Panc1 (cell line): ENCODE measurements around the gene ARHGEF7. TPM values are rescaled to one million over a fixed set of nuclear protein-coding genes. Genes with fewer than 3 reads are reported as not detected.

Source experiments
- ATAC-seq: fragments of 200-7000 bp; cut with Tn5 transposase; 2 replicates; pipeline ENCODE4 v1.9.1; 2020; ENCODE audit warnings: mild to moderate bottlenecking, moderate library complexity
- BruUV-seq: library from RNA; stranded (reverse); fragments of 400-500 nt; replicated peaks from 2 replicates; lab custom pipeline; 2021; lab: Mats Ljungman, UMichigan
- CTCF ChIA-PET: fragments of 300-600 bp; sonication (Branson Sonifier 250); formaldehyde crosslinking; loops from one replicate; lab custom pipeline; 2022; ENCODE audit warnings: antibody characterized with exemption; lab: Charles Lee
- POLR2A ChIA-PET: fragments of 300-600 bp; sonication (Branson Sonifier 250); formaldehyde crosslinking; loops from one replicate; lab custom pipeline; 2022; ENCODE audit warnings: antibody characterized with exemption; lab: Charles Lee
- DNase-seq: peaks from one replicate; pipeline ENCODE4 v3.0.0-alpha.2; 2010; ENCODE audit warnings: low read depth, low spot score
- H3K27ac ChIP-seq: 2 replicates; pipeline ENCODE4 v1.5.1; 2011; ENCODE audit warnings: mild to moderate bottlenecking, low read length, inconsistent platforms
- H3K27me3 ChIP-seq: fragments of 200-500 bp; sonication (Bioruptor generic); 2 replicates; pipeline ENCODE4 v1.6.0; 2014; ENCODE audit warnings: low read length, inconsistent platforms; ENCODE audit not compliant: control insufficient read depth, insufficient read depth
- H3K36me3 ChIP-seq: fragments of 200-500 bp; sonication (Bioruptor generic); 2 replicates; pipeline ENCODE4 v1.5.1; 2014; ENCODE audit warnings: inconsistent platforms, mild to moderate bottlenecking, low read length, moderate library complexity; ENCODE audit not compliant: control insufficient read depth, insufficient read depth
- H3K4me1 ChIP-seq: 2 replicates; pipeline ENCODE4 v1.5.1; 2011; ENCODE audit warnings: inconsistent platforms, mild to moderate bottlenecking, low read length, moderate library complexity; ENCODE audit not compliant: control insufficient read depth, insufficient read depth
- H3K4me3 ChIP-seq, 2 experiments: 2 replicates each; pipeline ENCODE4 v1.5.1; 2011 to 2012; ENCODE audit warnings: low read depth in 2 of 2, low read length in 2 of 2, mild to moderate bottlenecking in 2 of 2, inconsistent platforms in 1 of 2, moderate library complexity in 1 of 2
- H3K9me3 ChIP-seq: fragments of 200-500 bp; sonication (Bioruptor generic); 2 replicates; pipeline ENCODE4 v1.5.1; 2014; ENCODE audit warnings: low read depth, mild to moderate bottlenecking, inconsistent platforms, low read length, moderate library complexity; ENCODE audit not compliant: control insufficient read depth, insufficient read depth
- POLR2AphosphoS5 ChIP-seq: IDR thresholded peaks from 2 replicates; pipeline ENCODE4 v1.6.1; 2012; ENCODE audit warnings: mild to moderate bottlenecking, low read depth, low read length, moderate library complexity
- SIN3A ChIP-seq: IDR thresholded peaks from 2 replicates; pipeline ENCODE4 v1.6.1; 2012; ENCODE audit warnings: low read depth, mild to moderate bottlenecking, low read length, moderate library complexity, borderline replicate concordance; ENCODE audit not compliant: insufficient read depth
- TCF7L2 ChIP-seq: IDR thresholded peaks from 2 replicates; pipeline ENCODE4 v1.6.1; 2011; ENCODE audit warnings: mild to moderate bottlenecking, low read depth, low read length, inconsistent platforms
- in situ Hi-C: cut with HindIII; loops from 2 replicates; pipeline ENCODE4 v1.10.0; 2016; ENCODE audit warnings: low sequenced_read_pairs, low pct_unique_long_range_greater_than_20kb
- intact Hi-C: fragments of 100-400 bp; cut with micrococcal nuclease; formaldehyde crosslinking; loops from one replicate; pipeline ENCODE4 v1.10.0; 2022; ENCODE audit not compliant: unreplicated experiment
- total RNA-seq: library from RNA; stranded (reverse); gene quantifications from one replicate; pipeline ENCODE4 v1.2.1, GENCODE V29; 2021; ENCODE audit not compliant: unreplicated experiment
- TF ChIP-seq, protein P1 (sequence below), 2 experiments: IDR thresholded peaks; 2 replicates each; pipeline ENCODE4 v1.6.1; 2011 to 2012; ENCODE audit warnings: low read depth in 2 of 2, control low read depth in 1 of 2, low read length in 1 of 2, mild to moderate bottlenecking in 1 of 2, moderate library complexity in 1 of 2; ENCODE audit not compliant: insufficient read depth in 1 of 2
- TF ChIP-seq, protein P2 (sequence below): fragments of 450-650 bp; IDR thresholded peaks from 2 replicates; pipeline ENCODE4 v1.5.1; 2017; ENCODE audit warnings: mild to moderate bottlenecking

ARHGEF7 gene
- total RNA-seq, 1 experiment from 2014 or later = 36.4 TPM

- Histone ChIP-seq H3K27ac (no peak overlapping the region), H3K36me3 (no peaks in the 10 kb centered on the region), H3K4me1 (no peaks in the 10 kb centered on the region), H3K9me3 (no peaks in the 10 kb centered on the region), H3K4me3 (no peak overlapping the region), H3K27me3 (no peaks in the 10 kb centered on the region)
- TF ChIP-seq TCF7L2 = no peak
- TF ChIP-seq POLR2AphosphoS5 = no peak
- no peak for TF ChIP-seq SIN3A
- TF ChIP-seq, protein P1, sequence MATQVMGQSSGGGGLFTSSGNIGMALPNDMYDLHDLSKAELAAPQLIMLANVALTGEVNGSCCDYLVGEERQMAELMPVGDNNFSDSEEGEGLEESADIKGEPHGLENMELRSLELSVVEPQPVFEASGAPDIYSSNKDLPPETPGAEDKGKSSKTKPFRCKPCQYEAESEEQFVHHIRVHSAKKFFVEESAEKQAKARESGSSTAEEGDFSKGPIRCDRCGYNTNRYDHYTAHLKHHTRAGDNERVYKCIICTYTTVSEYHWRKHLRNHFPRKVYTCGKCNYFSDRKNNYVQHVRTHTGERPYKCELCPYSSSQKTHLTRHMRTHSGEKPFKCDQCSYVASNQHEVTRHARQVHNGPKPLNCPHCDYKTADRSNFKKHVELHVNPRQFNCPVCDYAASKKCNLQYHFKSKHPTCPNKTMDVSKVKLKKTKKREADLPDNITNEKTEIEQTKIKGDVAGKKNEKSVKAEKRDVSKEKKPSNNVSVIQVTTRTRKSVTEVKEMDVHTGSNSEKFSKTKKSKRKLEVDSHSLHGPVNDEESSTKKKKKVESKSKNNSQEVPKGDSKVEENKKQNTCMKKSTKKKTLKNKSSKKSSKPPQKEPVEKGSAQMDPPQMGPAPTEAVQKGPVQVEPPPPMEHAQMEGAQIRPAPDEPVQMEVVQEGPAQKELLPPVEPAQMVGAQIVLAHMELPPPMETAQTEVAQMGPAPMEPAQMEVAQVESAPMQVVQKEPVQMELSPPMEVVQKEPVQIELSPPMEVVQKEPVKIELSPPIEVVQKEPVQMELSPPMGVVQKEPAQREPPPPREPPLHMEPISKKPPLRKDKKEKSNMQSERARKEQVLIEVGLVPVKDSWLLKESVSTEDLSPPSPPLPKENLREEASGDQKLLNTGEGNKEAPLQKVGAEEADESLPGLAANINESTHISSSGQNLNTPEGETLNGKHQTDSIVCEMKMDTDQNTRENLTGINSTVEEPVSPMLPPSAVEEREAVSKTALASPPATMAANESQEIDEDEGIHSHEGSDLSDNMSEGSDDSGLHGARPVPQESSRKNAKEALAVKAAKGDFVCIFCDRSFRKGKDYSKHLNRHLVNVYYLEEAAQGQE (IDR thresholded peaks at IDR 0.05; ENCODE audit: insufficient read depth in 1 of 2, low read depth in 2 of 2, low read length in 1 of 2) = no peak
- TF ChIP-seq, protein P2, sequence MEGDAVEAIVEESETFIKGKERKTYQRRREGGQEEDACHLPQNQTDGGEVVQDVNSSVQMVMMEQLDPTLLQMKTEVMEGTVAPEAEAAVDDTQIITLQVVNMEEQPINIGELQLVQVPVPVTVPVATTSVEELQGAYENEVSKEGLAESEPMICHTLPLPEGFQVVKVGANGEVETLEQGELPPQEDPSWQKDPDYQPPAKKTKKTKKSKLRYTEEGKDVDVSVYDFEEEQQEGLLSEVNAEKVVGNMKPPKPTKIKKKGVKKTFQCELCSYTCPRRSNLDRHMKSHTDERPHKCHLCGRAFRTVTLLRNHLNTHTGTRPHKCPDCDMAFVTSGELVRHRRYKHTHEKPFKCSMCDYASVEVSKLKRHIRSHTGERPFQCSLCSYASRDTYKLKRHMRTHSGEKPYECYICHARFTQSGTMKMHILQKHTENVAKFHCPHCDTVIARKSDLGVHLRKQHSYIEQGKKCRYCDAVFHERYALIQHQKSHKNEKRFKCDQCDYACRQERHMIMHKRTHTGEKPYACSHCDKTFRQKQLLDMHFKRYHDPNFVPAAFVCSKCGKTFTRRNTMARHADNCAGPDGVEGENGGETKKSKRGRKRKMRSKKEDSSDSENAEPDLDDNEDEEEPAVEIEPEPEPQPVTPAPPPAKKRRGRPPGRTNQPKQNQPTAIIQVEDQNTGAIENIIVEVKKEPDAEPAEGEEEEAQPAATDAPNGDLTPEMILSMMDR = no peak
- DNase-seq (no peak), ATAC-seq (no peak)
- CTCF ChIA-PET = no interaction called here
- intact Hi-C loops (no loop called here), in situ Hi-C loops (no loop called here)
- POLR2A ChIA-PET = no interaction called here
- no TSS peak for BruUV-seq
Observed at GRCh38 chr13:111322001-111322915, 207.1 kb downstream of the ARHGEF7 start.

GRCh38 chr13:111322916-111323331, 207.8 kb downstream of the ARHGEF7 start:
- CTCF ChIA-PET = no interaction called here
- DNase-seq (no peak), ATAC-seq (no peak)
- BruUV-seq = no TSS peak
- Histone ChIP-seq H3K4me3 (no peak overlapping the region), H3K36me3 (no peaks in the 10 kb centered on the region), H3K9me3 (no peaks in the 10 kb centered on the region), H3K27ac (no peak overlapping the region), H3K27me3 (no peaks in the 10 kb centered on the region), H3K4me1 (no peaks in the 10 kb centered on the region)
- intact Hi-C loops (no loop called here), in situ Hi-C loops (no loop called here)
- POLR2A ChIA-PET = no interaction called here
- TF ChIP-seq, protein P1 (IDR thresholded peaks at IDR 0.05; ENCODE audit: insufficient read depth in 1 of 2, low read depth in 2 of 2, low read length in 1 of 2) = no peak
- TF ChIP-seq SIN3A = no peak
- TF ChIP-seq TCF7L2 = no peak
- no peak for TF ChIP-seq POLR2AphosphoS5
- TF ChIP-seq, protein P2 = no peak
